ENCODE data around the gene RUVBL1.

RUVBL1 gene

GRCh38 chr3:128081226-128081625 is 42.4 kb downstream of the RUVBL1 start:
- no peak for DNase-seq

DNA sequence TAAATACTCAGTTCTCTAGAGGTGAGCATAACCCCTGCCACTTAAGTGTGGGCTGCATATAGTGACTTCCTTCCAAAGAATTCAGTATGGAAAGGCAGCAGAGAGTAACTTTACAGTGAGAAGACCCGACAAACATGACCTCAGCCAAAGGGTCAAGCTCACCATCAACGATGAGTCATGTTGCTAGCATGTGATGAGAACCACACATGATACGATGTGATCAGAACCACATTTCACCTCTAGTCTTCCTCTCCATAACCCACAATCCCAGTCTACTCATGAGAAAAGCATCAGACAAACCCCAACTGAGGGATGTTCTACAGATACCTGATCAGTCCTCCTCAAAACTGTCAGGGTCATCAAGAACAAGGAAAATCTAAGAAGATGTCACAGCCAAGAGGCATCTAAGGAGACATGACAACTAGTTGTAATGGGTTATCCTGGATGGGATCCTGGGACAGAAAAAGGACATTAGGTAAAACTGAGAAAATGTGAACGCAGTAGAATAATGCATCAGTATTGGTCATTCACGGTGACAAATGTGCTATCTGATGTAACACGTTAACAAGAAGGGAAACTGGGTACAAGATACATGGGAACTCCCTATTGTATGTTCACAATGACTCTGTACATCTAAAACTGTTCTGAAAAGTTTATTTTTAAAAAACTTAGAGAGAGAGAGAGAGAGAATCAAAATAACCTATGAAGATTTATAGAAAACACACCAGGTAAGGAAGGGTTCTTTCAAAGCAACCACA is 43.1 kb downstream of the RUVBL1 start:
- DNase-seq: no peak

DNA sequence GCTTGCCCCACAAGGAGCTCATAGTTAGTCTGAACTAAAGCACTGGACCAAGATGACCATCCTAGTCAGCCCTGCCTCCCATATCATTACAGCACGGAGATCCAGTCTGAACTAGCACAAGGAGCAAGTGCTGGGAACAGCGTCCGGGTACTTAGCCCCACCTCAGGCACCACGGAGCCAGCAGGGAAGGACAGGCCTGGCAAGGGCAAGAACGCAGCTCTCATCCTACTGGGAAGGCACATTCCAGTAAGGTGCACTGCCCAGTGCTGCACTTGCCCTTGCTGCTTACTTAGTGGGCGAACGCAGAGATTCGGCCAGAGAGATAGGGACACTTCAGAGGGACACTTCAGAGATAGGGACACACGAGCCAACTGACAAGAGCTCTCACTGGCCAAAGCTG is 43.8 kb downstream of the RUVBL1 start:
- no peak for DNase-seq

DNA sequence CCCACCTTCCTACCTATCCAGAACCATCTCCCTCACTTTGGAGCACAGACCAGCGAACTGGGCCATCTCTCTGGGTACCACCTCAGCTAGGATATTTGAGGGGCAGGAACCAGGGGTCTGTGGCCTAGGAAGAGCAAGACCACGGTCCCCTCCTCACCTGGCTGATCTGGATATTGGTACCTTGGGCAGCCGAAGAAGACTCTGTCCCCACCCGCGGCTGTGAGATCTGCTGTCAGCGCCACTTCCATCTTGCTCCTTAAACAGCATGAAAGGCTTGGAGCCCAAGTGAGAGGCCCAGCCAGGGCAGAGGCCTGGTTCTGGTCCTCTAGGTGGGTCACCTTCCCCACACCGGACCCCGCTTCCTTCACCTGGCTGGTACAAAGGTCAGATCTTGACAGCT is 44.7 kb downstream of the RUVBL1 start:
- no peak for DNase-seq

DNA sequence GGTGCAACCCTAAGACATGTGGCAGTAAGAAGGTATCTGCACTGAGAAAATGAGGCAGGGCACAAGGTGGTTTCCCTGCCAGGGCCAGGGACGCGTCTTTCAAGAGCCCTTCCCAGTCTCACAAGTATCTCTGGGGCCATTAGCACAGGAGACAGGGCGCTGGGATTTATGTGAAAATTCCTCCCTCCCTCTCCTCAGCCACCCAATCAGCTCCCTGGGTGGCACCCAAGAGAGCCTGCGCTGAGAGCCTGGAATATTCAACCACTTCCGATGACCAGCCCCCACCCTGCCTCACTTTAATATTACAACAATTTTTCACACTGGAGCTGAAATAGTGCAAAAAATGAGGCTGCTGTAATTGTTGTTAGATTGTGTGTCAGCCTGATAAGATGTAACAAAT is 45.3 kb downstream of the RUVBL1 start:
- DNase-seq: no peak

DNA sequence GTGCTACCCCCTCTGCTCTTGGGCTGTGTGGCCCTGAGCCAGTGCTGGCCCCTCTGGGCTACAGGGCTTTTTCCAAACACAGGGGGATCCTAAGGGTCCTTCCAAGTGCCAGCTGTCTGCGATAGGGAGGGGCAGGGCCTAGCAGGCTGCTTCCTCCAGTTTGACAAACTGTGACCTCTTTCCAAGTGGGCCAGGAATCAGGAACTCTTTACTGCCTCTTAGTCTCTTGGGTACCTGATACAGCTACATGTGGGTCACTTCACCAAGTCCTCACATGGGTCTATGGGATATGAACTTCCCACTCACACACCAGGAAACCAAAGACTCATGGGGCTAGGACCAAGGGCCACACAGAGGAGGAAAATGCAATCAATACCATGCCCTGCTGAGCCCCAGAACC is 45.9 kb downstream of the RUVBL1 start:
- DNase-seq: no peak

DNA sequence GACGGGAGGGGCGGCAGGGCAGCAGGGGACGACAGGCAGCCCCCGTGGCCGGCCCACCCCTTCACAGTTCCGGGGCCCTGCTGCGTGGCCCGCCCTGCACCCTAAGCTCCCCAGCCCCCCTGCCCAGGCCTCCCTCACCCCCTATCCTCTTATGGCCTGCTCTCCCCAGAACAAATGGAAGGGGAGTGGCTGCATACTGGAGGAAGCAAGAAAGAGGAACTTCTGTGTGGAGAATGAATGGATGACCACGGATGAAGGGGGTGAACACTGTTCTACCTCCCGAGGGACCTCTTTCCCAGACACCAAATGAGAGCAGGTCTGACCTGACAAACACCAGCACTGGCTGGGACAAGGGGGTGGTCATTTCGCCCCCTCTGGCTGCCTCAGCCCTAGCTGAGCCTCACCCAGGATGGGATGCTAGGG is 46.4 kb downstream of the RUVBL1 start:
- DNase-seq: no peak

- no peak for DNase-seq
Observed at GRCh38 chr3:128076483-128077201, 47.0 kb downstream of the RUVBL1 start.

GRCh38 chr3:128075522-128076482 is 47.8 kb downstream of the RUVBL1 start:
- DNase-seq: peak; percentile 68

DNA sequence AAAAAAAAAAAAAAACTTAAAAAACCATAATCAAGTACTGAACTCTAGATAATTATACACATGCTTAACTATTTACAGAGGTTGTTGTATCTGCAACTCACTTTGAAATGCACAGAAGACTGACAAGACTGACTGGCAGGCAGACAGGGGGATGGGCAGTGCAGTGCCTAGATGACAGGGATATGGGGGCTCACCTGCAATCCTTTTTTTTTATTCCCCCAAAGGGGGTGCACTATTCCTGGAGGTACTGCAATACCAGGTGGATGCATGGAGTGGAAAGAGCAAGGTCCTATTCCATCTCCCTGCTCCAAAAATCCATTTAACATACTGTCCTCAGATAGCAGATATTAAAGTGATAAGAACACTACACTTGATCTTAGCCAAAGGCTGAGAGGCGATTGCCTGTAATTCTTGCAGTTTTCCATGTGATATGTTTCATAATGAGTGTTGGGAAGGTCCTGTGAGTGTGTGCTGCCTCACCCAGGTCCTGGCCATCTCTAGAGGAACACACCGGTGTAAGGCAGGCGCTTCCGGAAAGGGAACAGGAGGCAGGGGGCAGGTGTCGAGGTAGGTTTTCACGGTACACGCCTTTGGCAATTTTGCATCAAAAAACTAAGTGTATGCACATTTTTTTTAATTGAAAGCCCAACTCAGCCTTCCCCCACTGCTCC is 48.6 kb downstream of the RUVBL1 start:
- DNase-seq: no peak

- DNase-seq: no peak
Observed at GRCh38 chr3:128073807-128074206, 49.8 kb downstream of the RUVBL1 start.

DNA sequence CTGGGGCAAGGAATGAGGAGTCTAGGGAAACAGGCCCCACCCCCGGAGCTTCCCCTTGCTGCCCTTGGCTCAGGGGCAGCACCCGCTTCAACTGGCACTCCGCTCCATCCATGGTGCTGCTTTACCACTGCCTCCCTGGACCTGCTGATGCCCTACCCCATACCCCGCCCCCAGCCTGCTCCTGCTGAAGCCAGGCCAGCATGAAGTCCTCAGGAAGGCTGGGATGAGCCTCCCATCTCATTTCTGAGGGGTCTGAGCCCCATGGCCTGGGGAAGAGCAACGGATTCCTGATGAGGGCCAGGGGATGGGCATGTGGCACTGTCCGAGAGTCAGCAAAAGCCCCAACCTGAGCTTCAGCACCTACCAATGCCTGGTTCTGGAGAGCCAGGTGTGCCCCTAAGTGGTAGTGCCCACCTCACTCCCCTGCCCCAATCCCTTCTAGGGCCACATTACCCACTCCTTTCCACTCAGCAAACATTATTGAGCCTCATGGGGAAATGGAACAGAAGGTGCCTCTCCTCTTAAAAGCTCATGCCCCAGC is 50.4 kb downstream of the RUVBL1 start:
- DNase-seq: no peak

GRCh38 chr3:128072454-128073184 is 51.0 kb downstream of the RUVBL1 start:
- DNase-seq: peak; percentile 70

- no peak for DNase-seq
Observed at GRCh38 chr3:128071771-128072453, 51.7 kb downstream of the RUVBL1 start.

DNA sequence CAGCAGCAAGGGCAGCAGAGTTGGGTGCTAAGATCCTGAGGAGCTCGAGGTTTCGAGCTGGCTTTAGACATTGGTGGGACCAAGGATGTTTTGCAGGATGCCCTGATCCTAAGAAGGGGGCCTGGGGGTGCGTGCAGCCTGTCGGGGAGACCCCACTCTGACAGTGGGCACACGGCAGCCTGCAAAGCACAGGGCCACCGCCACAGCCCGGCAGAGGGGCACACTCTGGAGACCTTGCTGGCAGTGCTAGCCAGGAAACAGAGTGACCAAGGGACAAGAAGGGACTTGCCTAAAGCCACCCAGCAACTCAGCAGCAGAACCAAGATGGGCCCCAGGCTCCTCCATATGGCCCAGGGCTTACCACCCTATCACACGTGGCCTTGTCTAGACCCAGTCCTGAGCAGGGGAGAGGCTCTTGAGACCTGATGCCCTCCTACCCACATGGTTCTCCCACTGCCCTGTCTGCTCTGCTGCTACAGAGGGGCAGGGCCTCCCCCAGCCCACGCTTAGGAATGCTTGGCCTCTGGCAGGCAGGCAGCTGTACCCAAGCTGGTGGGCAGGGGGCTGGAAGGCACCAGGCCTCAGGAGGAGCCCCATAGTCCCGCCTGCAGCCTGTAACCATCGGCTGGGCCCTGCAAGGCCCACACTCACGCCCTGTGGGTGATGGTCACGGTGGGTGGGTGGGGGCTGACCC is 52.6 kb downstream of the RUVBL1 start:
- no peak for DNase-seq

DNA sequence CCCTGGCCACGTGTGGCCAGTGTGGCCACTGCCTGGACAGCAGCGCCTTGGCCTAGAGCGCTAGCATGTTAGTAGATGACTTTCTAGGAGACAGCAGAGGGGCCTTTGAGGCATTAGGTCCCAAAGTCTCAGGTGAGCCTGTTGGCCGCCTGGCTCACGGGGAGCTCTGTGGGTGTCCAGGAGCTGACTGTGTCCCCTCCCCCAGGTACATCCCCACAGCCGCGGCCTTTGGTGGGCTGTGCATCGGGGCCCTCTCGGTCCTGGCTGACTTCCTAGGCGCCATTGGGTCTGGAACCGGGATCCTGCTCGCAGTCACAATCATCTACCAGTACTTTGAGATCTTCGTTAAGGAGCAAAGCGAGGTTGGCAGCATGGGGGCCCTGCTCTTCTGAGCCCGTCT is 54.3 kb downstream of the RUVBL1 start:
- DNase-seq: no peak

DNA sequence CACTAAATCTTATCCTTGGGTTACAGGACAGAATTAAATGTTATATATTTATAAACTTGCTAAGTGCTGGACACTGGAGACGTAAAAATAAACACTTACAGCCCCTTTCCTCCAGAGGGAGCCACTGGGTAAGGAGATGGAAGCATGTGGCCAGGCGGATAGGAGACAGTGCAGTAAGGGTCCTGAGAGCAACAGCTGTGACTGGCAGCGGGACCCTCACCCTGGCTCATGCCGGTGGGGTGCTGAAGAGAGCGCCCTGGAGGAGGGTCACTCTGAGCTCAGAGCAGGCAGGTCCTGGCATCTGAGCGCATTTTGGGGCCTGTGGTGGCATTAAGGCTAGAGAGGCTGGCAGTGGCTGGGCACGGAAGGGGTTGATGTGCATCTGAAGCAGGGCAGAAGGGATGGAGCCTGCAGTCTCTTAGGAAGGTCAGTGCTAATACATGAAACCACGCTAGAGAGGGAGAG is 55.4 kb downstream of the RUVBL1 start:
- peak; percentile 48 for DNase-seq

DNA sequence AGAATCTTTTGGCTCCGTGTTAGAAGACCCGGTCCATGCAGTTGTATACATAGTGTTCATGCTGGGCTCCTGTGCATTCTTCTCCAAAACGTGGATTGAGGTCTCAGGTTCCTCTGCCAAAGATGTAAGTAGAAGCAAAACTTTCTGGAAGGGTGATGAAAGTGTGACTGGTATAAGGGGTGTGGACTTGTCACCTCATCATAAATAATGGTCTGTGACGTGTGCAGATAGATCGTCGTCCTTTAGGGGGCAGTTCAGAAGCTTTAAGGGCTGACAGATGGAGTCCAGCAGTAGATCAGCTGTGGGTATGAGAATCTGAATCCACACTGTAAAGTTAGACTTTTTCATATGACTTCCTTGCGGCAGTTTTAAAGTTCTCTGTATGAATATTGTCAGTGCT is 56.1 kb downstream of the RUVBL1 start:
- DNase-seq: no peak

DNA sequence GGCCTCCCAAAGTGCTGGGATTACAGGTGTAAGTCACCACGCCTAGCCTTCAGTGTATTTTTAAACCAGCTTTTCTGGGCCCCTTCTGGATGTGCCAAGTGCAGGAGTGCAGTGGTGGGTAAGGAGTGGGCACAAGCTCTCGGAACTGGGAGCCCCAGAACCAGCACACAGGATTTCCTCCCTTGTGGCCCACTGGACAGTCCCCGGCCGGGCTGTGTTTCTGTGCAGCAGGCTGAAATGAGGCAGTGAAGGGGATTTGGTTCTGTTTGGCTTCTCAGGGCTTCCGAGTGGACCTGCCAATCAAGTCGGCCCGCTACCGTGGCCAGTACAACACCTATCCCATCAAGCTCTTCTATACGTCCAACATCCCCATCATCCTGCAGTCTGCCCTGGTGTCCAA is 56.9 kb downstream of the RUVBL1 start:
- DNase-seq: no peak

- DNase-seq: no peak
Observed at GRCh38 chr3:128066114-128066513, 57.5 kb downstream of the RUVBL1 start.
